HCT116 (cell line): ENCODE data around the gene ANTKMT. TPM values are rescaled to one million over a fixed set of nuclear protein-coding genes. Genes with fewer than 3 reads are reported as not detected.

Source experiments
- ATAC-seq: fragments of 200-7000 bp; cut with Tn5 transposase; 2 replicates; pipeline ENCODE4 v1.9.1; 2020; ENCODE audit warnings: mild to moderate bottlenecking, moderate library complexity
- BruUV-seq: library from RNA; stranded (reverse); fragments of 400-500 nt; replicated peaks from 2 replicates; lab custom pipeline; 2021; lab: Mats Ljungman, UMichigan
- CTCF ChIA-PET: fragments of 300-600 bp; sonication (Branson Sonifier 250); formaldehyde crosslinking; loops from one replicate; lab custom pipeline; 2021; ENCODE audit warnings: antibody characterized with exemption; lab: Charles Lee
- POLR2A ChIA-PET: fragments of 300-600, 350-600 bp; sonication (Branson Sonifier 250); formaldehyde crosslinking; loops from one replicate; lab custom pipeline; 2021; ENCODE audit warnings: antibody characterized with exemption; lab: Charles Lee
- RAD21 ChIA-PET, 2 experiments: fragments of 300-600 bp; sonication (Branson Sonifier 250); formaldehyde crosslinking; loops; one replicate each; lab custom pipeline; 2023; ENCODE audit warnings: low total read pairs in 2 of 2; ENCODE audit not compliant: uncharacterized antibody in 2 of 2, unreplicated experiment in 2 of 2, low non-redundant PET in 1 of 2; lab: Charles Lee
- DNase-seq: peaks from one replicate; pipeline ENCODE4 v3.0.0-alpha.2; 2010; ENCODE audit warnings: low read depth, low spot score
- H2AFZ ChIP-seq: fragments of 200-600 bp; shearing (Covaris generic), sonication (generic); 2 replicates; pipeline ENCODE4 v1.6.1; 2017; ENCODE audit warnings: low read depth, mixed run types, mixed read lengths, antibody characterized with exemption, low read length; ENCODE audit not compliant: poor library complexity, severe bottlenecking
- H3K27ac ChIP-seq: 2 replicates; pipeline ENCODE4 v1.5.1; 2012; ENCODE audit warnings: low read depth, low read length
- H3K27me3 ChIP-seq: fragments of 200-600 bp; sonication (generic); 2 replicates; pipeline ENCODE4 v1.6.1; 2016; ENCODE audit warnings: mixed run types, low read length, mixed read lengths; ENCODE audit not compliant: insufficient read depth
- H3K36me3 ChIP-seq, 2 experiments: fragments of 200-500 bp in 1 of 2; fragments of 200-600 bp in 1 of 2; sonication (Bioruptor generic) in 1 of 2; sonication (generic) in 1 of 2; 2 replicates each; pipeline versions ENCODE4 v1.5.1 to v1.6.1; 2014 to 2016; ENCODE audit warnings: low read length in 2 of 2, inconsistent platforms in 1 of 2, mixed read lengths in 1 of 2, mixed run types in 1 of 2; ENCODE audit not compliant: insufficient read depth in 2 of 2, control insufficient read depth in 1 of 2
- H3K4me1 ChIP-seq, 2 experiments: fragments of 200-600 bp in 1 of 2; sonication (generic) in 1 of 2; 2 replicates each; pipeline versions ENCODE4 v1.5.1 to v1.6.1; 2012 to 2017; ENCODE audit warnings: low read length in 2 of 2, inconsistent platforms in 1 of 2, mild to moderate bottlenecking in 1 of 2, mixed read lengths in 1 of 2, mixed run types in 1 of 2, moderate library complexity in 1 of 2; ENCODE audit not compliant: insufficient read depth in 2 of 2, control insufficient read depth in 1 of 2
- H3K4me2 ChIP-seq: fragments of 200-600 bp; sonication (generic); 2 replicates; pipeline ENCODE4 v1.6.1; 2017; ENCODE audit warnings: mixed run types, low read length, mixed read lengths
- H3K4me3 ChIP-seq, 2 experiments: fragments of 200-600 bp in 1 of 2; sonication (generic) in 1 of 2; replicated peaks in 1 of 2; 2 replicates each; pipeline ENCODE4 v1.5.1; 2011 to 2016; ENCODE audit warnings: low read length in 2 of 2, control low read depth in 1 of 2, low read depth in 1 of 2, mild to moderate bottlenecking in 1 of 2, mixed read lengths in 1 of 2, mixed run types in 1 of 2
- H3K79me2 ChIP-seq: fragments of 200-600 bp; sonication (generic); 2 replicates; pipeline ENCODE4 v1.6.1; 2017; ENCODE audit warnings: mild to moderate bottlenecking, mixed run types, low read length, moderate library complexity, mixed read lengths; ENCODE audit not compliant: insufficient read depth
- H3K9ac ChIP-seq: fragments of 200-600 bp; sonication (generic); 2 replicates; pipeline ENCODE4 v1.6.1; 2016; ENCODE audit warnings: low read length, mixed read lengths
- H3K9me2 ChIP-seq: fragments of 200-600 bp; sonication (generic), shearing (Covaris generic); 2 replicates; pipeline ENCODE4 v1.6.1; 2017; ENCODE audit warnings: mixed run types, mild to moderate bottlenecking, moderate library complexity; ENCODE audit not compliant: insufficient read depth
- H3K9me3 ChIP-seq, 2 experiments: fragments of 200-500 bp in 1 of 2; fragments of 200-600 bp in 1 of 2; sonication (Bioruptor generic) in 1 of 2; sonication (generic) in 1 of 2; 2 replicates each; pipeline ENCODE4 v1.6.1; 2014 to 2017; ENCODE audit warnings: low read length in 2 of 2, mixed read lengths in 2 of 2, inconsistent platforms in 1 of 2, low read depth in 1 of 2, mild to moderate bottlenecking in 1 of 2, mixed run types in 1 of 2, moderate library complexity in 1 of 2; ENCODE audit not compliant: control insufficient read depth in 1 of 2, insufficient read depth in 1 of 2
- H4K20me1 ChIP-seq: fragments of 200-600 bp; sonication (generic), shearing (Covaris generic); 2 replicates; pipeline ENCODE4 v1.6.1; 2017; ENCODE audit warnings: mixed run types, mild to moderate bottlenecking, moderate library complexity; ENCODE audit not compliant: insufficient read depth
- ELF1 ChIP-seq: IDR thresholded peaks from 2 replicates; pipeline ENCODE4 v1.6.1; 2012; ENCODE audit warnings: low read depth, borderline replicate concordance
- POLR2A ChIP-seq: IDR thresholded peaks from 2 replicates; pipeline ENCODE4 v1.7.0; 2011; ENCODE audit warnings: borderline replicate concordance; ENCODE audit not compliant: insufficient read depth, insufficient read length; ENCODE audit errors: extremely low read depth
- POLR2AphosphoS5 ChIP-seq: IDR thresholded peaks from 2 replicates; pipeline ENCODE4 v1.6.1; 2011; ENCODE audit warnings: mild to moderate bottlenecking, low read depth, low read length, moderate library complexity
- ZFX ChIP-seq: fragments of 450-650 bp; IDR thresholded peaks from 2 replicates; pipeline ENCODE4 v1.6.1; 2017
- intact Hi-C: fragments of 100-400 bp; cut with micrococcal nuclease; formaldehyde crosslinking; loops from 2 replicates; pipeline ENCODE4 v1.10.0; 2022
- total RNA-seq: library from RNA; stranded (reverse); gene quantifications from one replicate; pipeline ENCODE4 v1.2.1, GENCODE V29; 2021; ENCODE audit not compliant: unreplicated experiment
- TF ChIP-seq, protein P1 (sequence below): IDR thresholded peaks from 2 replicates; pipeline ENCODE4 v1.6.1; 2011; ENCODE audit warnings: mild to moderate bottlenecking, low read length, moderate library complexity; ENCODE audit not compliant: insufficient replicate concordance; ENCODE audit errors: extremely low read depth
- TF ChIP-seq, protein P2 (sequence below), 3 experiments: fragments of 200-600 bp in 1 of 3; sonication (generic) in 1 of 3; IDR thresholded peaks in 2 of 3; conservative IDR thresholded peaks in 1 of 3; 2 replicates each; pipeline ENCODE4 v1.5.1; 2012 to 2017; ENCODE audit warnings: low read depth in 2 of 3, low read length in 2 of 3, antibody characterized with exemption in 1 of 3, borderline replicate concordance in 1 of 3, control low read depth in 1 of 3, mild to moderate bottlenecking in 1 of 3, mixed read lengths in 1 of 3, mixed run types in 1 of 3, moderate library complexity in 1 of 3; ENCODE audit not compliant: insufficient read depth in 1 of 3

ANTKMT gene
- total RNA-seq, 1 experiment from 2014 or later = 65.4 TPM

DNA sequence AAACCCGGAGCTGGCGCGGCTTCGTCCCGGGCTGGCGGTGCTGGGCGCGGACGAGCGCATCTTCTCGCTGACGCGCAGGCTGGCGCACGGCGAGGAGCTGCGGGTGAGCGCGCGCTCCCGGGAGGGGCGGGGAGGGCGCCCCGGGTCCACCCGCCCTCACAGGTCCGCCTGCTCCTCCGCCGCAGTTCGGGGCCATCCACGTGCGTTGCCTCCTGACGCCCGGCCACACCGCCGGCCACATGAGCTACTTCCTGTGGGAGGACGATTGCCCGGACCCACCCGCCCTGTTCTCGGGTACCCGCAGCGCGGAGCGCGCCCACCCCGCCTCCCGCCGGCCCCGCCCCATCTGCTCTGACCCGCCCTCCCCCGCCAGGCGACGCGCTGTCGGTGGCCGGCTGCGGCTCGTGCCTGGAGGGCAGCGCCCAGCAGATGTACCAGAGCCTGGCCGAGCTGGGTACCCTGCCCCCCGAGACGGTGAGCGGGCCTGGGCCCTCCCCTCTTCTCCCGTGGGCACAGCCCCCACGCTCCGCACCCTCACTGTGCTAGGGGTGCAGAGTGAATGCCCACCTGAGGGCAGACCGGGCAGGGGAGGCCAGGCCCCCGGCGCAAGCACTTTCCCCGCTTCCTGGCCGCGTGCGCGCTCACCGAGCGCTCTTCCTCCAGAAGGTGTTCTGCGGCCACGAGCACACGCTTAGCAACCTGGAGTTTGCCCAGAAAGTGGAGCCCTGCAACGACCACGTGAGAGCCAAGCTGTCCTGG lies 7.4 kb downstream of the ANTKMT start:
- Histone ChIP-seq H3K9ac (peak overlapping the region; percentile 98), H3K4me3 (peak overlapping the region; percentile 80 to 89), H2AFZ (no peak overlapping the region), H3K79me2 (peaks cover 19% of the 10 kb centered on the region; the same call in 1 of the 2 replicates), H3K4me1 (peaks cover 5 to 31% of the 10 kb centered on the region in 2 experiments; a peak in 3 of 4 replicates), H3K27me3 (no peaks in the 10 kb centered on the region), H3K27ac (peak overlapping the region; percentile 96), H4K20me1 (no peaks in the 10 kb centered on the region), H3K4me2 (peak overlapping the region; percentile 99), H3K9me2 (no peaks in the 10 kb centered on the region), H3K9me3 (no peaks in the 10 kb centered on the region), H3K36me3 (no peaks in the 10 kb centered on the region; a peak in 1 of 4 replicates)
- ChIA-PET CTCF (interaction anchor here (0.9 to 3.0 kb wide), 6 partner anchors 9 to 21 kb away, joined by 3 to 20 read pairs (median 8); partner anchors contain the start of genes CIAO3 and METRN), POLR2A (interaction anchor here (0.8 to 3.5 kb wide), 7 partner anchors 8 to 316 kb away, joined by 3 to 12 read pairs (median 4); partner anchors contain the start of genes CIAO3, METRN and MSLN), RAD21 (interaction anchor here in 1 of 2 experiments (0.9 kb wide), 1 partner anchor 12 kb away, joined by 3 read pairs; no protein-coding TSS in a partner anchor)
- TF ChIP-seq POLR2A (peak; percentile 71), ZFX (peak; percentile 35; the same call in 1 of the 2 replicates), POLR2AphosphoS5 (peak; percentile 63), ELF1 (no peak)
- TF ChIP-seq, protein P1, sequence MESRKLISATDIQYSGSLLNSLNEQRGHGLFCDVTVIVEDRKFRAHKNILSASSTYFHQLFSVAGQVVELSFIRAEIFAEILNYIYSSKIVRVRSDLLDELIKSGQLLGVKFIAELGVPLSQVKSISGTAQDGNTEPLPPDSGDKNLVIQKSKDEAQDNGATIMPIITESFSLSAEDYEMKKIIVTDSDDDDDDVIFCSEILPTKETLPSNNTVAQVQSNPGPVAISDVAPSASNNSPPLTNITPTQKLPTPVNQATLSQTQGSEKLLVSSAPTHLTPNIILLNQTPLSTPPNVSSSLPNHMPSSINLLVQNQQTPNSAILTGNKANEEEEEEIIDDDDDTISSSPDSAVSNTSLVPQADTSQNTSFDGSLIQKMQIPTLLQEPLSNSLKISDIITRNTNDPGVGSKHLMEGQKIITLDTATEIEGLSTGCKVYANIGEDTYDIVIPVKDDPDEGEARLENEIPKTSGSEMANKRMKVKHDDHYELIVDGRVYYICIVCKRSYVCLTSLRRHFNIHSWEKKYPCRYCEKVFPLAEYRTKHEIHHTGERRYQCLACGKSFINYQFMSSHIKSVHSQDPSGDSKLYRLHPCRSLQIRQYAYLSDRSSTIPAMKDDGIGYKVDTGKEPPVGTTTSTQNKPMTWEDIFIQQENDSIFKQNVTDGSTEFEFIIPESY = no peak
- TF ChIP-seq, protein P2, sequence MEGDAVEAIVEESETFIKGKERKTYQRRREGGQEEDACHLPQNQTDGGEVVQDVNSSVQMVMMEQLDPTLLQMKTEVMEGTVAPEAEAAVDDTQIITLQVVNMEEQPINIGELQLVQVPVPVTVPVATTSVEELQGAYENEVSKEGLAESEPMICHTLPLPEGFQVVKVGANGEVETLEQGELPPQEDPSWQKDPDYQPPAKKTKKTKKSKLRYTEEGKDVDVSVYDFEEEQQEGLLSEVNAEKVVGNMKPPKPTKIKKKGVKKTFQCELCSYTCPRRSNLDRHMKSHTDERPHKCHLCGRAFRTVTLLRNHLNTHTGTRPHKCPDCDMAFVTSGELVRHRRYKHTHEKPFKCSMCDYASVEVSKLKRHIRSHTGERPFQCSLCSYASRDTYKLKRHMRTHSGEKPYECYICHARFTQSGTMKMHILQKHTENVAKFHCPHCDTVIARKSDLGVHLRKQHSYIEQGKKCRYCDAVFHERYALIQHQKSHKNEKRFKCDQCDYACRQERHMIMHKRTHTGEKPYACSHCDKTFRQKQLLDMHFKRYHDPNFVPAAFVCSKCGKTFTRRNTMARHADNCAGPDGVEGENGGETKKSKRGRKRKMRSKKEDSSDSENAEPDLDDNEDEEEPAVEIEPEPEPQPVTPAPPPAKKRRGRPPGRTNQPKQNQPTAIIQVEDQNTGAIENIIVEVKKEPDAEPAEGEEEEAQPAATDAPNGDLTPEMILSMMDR (IDR thresholded peaks at IDR 0.05 in 2 of 3, conservative IDR thresholded peaks at IDR 0.05 in 1 of 3; ENCODE audit: borderline replicate concordance in 1 of 3, insufficient read depth in 1 of 3, low read depth in 2 of 3, low read length in 2 of 3) = no peak
- BruUV-seq = no TSS peak
- ATAC-seq (peak; percentile 55), DNase-seq (peak; percentile 86)
- intact Hi-C loops = loop anchor here (1.0 kb wide), 1 partner anchor 57 kb away; no protein-coding TSS in a partner anchor
